ENCODE results near the gene CAMK2D.
"Not testable (repeated sequence)": the region's sequence is repeated elsewhere in the genome, so short reads cannot be mapped to it uniquely, and the experiment has no call there.

CAMK2D gene

GRCh38 chr4:113708250-113708649, 53.3 kb downstream of the CAMK2D start:
- DNase-seq (ENCODE audit: low read depth): peak; percentile 49

GRCh38 chr4:113707048-113707447, 54.5 kb downstream of the CAMK2D start:
- no peak for TF ChIP-seq CTCF (IDR thresholded peaks at IDR 0.05; ENCODE audit: low read depth, low read length, missing control alignments)
- no peak overlapping the region for H3K4me3 ChIP-seq (ENCODE audit: low read depth, low read length)
- DNase-seq (ENCODE audit: low read depth): no peak
- in situ Hi-C loops (cut with HindIII; ENCODE audit: low sequenced_read_pairs): no loop called here

More at GRCh38 chr4:113708250-113708649, 53.3 kb downstream of the CAMK2D start:
- in situ Hi-C loops (cut with HindIII; ENCODE audit: low sequenced_read_pairs): no loop called here
- H3K4me3 ChIP-seq (ENCODE audit: low read depth, low read length): no peak overlapping the region
- no peak for TF ChIP-seq CTCF (IDR thresholded peaks at IDR 0.05; ENCODE audit: low read depth, low read length, missing control alignments)

GRCh38 chr4:113705097-113705496, 56.4 kb downstream of the CAMK2D start:
- H3K4me3 ChIP-seq (ENCODE audit: low read depth, low read length); DNase-seq (ENCODE audit: low read depth); in situ Hi-C loops (cut with HindIII; ENCODE audit: low sequenced_read_pairs): not testable (repeated sequence)

GRCh38 chr4:113702596-113702995, 58.9 kb downstream of the CAMK2D start:
- not testable (repeated sequence) for DNase-seq (ENCODE audit: low read depth); H3K4me3 ChIP-seq (ENCODE audit: low read depth, low read length)

GRCh38 chr4:113701169-113701568, 60.4 kb downstream of the CAMK2D start:
- no peak overlapping the region for H3K4me3 ChIP-seq (ENCODE audit: low read depth, low read length)
- in situ Hi-C loops (cut with HindIII; ENCODE audit: low sequenced_read_pairs): no loop called here
- TF ChIP-seq CTCF (IDR thresholded peaks at IDR 0.05; ENCODE audit: low read depth, low read length, missing control alignments): no peak
- no peak for DNase-seq (ENCODE audit: low read depth)

More at GRCh38 chr4:113702596-113702995, 58.9 kb downstream of the CAMK2D start:
- in situ Hi-C loops (cut with HindIII; ENCODE audit: low sequenced_read_pairs): not testable (repeated sequence)

GRCh38 chr4:113700602-113701150, 60.9 kb downstream of the CAMK2D start:
- in situ Hi-C loops (cut with HindIII; ENCODE audit: low sequenced_read_pairs): no loop called here
- H3K4me3 ChIP-seq (ENCODE audit: low read depth, low read length): no peak overlapping the region
- DNase-seq (ENCODE audit: low read depth): no peak
- TF ChIP-seq CTCF (IDR thresholded peaks at IDR 0.05; ENCODE audit: low read depth, low read length, missing control alignments): no peak

- no peak for DNase-seq (ENCODE audit: low read depth)
- H3K4me3 ChIP-seq (ENCODE audit: low read depth, low read length): no peak overlapping the region
- in situ Hi-C loops (cut with HindIII; ENCODE audit: low sequenced_read_pairs): no loop called here
- no peak for TF ChIP-seq CTCF (IDR thresholded peaks at IDR 0.05; ENCODE audit: low read depth, low read length, missing control alignments)
Measured at GRCh38 chr4:113699772-113700171, 61.8 kb downstream of the CAMK2D start.

- H3K4me3 ChIP-seq (ENCODE audit: low read depth, low read length): no peak overlapping the region
- in situ Hi-C loops (cut with HindIII; ENCODE audit: low sequenced_read_pairs): no loop called here
- TF ChIP-seq CTCF (IDR thresholded peaks at IDR 0.05; ENCODE audit: low read depth, low read length, missing control alignments): no peak
- DNase-seq (ENCODE audit: low read depth): no peak
Measured at GRCh38 chr4:113697429-113697828, 64.1 kb downstream of the CAMK2D start.
